ENCODE results near the gene GALNT18. TPM values are rescaled to one million over a fixed set of nuclear protein-coding genes. Genes with fewer than 3 reads are reported as not detected.

Gene GALNT18
- total and polyA plus RNA-seq, 5 donors = 17.5 to 32.2 (median 21.0) TPM

DNA sequence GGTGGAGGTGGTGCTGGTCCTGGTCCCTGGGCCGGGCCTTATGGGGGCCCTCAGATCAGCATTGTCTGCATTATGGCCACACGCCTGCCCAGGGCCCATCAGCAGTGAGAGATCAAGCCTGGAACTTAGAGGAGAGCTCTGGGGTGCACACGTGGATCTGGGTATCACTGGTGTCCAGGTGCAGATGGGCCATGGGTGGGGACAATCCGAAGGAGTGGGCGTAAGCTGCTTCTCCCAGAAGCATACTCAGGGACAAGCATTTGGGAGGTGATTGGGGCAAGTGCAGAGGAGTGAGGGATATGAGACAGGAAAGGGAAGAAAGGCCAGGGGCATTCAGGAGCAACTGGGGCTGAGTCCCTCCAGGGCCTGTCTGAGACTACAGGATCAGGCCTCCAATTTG, 353.1 kb downstream of the GALNT18 start:
- DNase-seq (no peak), ATAC-seq (no peak)
- Histone ChIP-seq H3K9me3 (ENCODE audit: control insufficient read depth, low read length) (no peaks in the 10 kb centered on the region), H3K4me1 (ENCODE audit: control insufficient read depth, insufficient read depth, low read length) (no peaks in the 10 kb centered on the region), H3K4me3 (ENCODE audit: low read length) (no peak overlapping the region), H3K27ac (ENCODE audit: low read length) (no peak overlapping the region), H3K27me3 (ENCODE audit: control insufficient read depth, insufficient read depth) (no peaks in the 10 kb centered on the region)
- intact Hi-C loops (cut with DNase I) = loop anchor here in 3 of 4 donors (5.0 to 10.0 kb wide), 3 partner anchors 231 to 516 kb away; no protein-coding TSS in a partner anchor
- WGBS = 96% methylated on average over 5 of the region's 5 CpGs

- Histone ChIP-seq H3K4me3 (ENCODE audit: low read length) (no peak overlapping the region), H3K27me3 (ENCODE audit: control insufficient read depth, insufficient read depth) (no peaks in the 10 kb centered on the region), H3K4me1 (ENCODE audit: control insufficient read depth, insufficient read depth, low read length) (no peaks in the 10 kb centered on the region), H3K27ac (ENCODE audit: low read length) (no peak overlapping the region), H3K9me3 (ENCODE audit: control insufficient read depth, low read length) (no peaks in the 10 kb centered on the region)
- ATAC-seq = no peak
- WGBS = 82% methylated on average over 1 of the region's 1 CpG
- intact Hi-C loops (cut with DNase I) = loop anchor here in 3 of 4 donors (5.0 to 10.0 kb wide), 3 partner anchors 231 to 517 kb away; no protein-coding TSS in a partner anchor
- no peak for DNase-seq
Observed at GRCh38 chr11:11268119-11268518, 353.7 kb downstream of the GALNT18 start.

- intact Hi-C loops (cut with DNase I) = loop anchor here in 3 of 4 donors (5.0 to 10.0 kb wide), 3 partner anchors 230 to 517 kb away; no protein-coding TSS in a partner anchor
- Histone ChIP-seq H3K4me1 (ENCODE audit: control insufficient read depth, insufficient read depth, low read length) (no peaks in the 10 kb centered on the region), H3K9me3 (ENCODE audit: control insufficient read depth, low read length) (no peaks in the 10 kb centered on the region), H3K4me3 (ENCODE audit: low read length) (no peak overlapping the region), H3K27ac (ENCODE audit: low read length) (no peak overlapping the region), H3K27me3 (ENCODE audit: control insufficient read depth, insufficient read depth) (no peaks in the 10 kb centered on the region)
- ATAC-seq = no peak
- no peak for DNase-seq
Observed at GRCh38 chr11:11267312-11267711, 354.5 kb downstream of the GALNT18 start.

GRCh38 chr11:11265994-11266606, 355.7 kb downstream of the GALNT18 start:
- DNase-seq = peak; percentile 49 to 81 (median 75)
- intact Hi-C loops (cut with DNase I) = loop anchor here in 3 of 4 donors (5.0 to 10.0 kb wide), 3 partner anchors 229 to 519 kb away; no protein-coding TSS in a partner anchor

DNA sequence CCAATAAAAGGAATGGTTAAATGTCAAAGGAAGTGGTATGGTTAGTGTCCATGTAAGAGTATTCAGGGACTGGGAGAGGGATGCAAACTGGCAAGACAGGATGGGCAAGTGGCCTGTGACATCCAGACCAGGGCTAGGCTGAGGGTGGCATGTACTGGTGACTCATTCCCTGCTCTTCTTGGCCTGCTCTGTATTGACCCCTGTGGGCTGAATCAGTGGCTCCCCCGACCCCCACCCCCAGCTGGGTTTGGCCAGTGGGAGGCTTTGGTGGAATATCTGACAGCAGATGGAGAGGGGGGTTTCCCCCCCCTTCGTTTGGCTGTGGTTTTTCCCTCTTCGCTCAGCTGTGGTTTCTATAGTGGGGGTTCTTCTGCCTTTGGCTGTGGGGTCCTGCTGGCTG, 356.5 kb downstream of the GALNT18 start:
- intact Hi-C loops (cut with DNase I) = loop anchor here in 3 of 4 donors (5.0 to 10.0 kb wide), 3 partner anchors 228 to 519 kb away; no protein-coding TSS in a partner anchor

More at GRCh38 chr11:11265994-11266606, 355.7 kb downstream of the GALNT18 start:
- Histone ChIP-seq H3K27me3 (ENCODE audit: control insufficient read depth, insufficient read depth) (no peaks in the 10 kb centered on the region), H3K4me3 (ENCODE audit: low read length) (no peak overlapping the region), H3K9me3 (ENCODE audit: control insufficient read depth, low read length) (no peaks in the 10 kb centered on the region), H3K27ac (ENCODE audit: low read length) (no peak overlapping the region), H3K4me1 (ENCODE audit: control insufficient read depth, insufficient read depth, low read length) (no peaks in the 10 kb centered on the region)
- WGBS = 46% methylated on average over 8 of the region's 8 CpGs
- peak; percentile 32 to 61 for ATAC-seq

DNA sequence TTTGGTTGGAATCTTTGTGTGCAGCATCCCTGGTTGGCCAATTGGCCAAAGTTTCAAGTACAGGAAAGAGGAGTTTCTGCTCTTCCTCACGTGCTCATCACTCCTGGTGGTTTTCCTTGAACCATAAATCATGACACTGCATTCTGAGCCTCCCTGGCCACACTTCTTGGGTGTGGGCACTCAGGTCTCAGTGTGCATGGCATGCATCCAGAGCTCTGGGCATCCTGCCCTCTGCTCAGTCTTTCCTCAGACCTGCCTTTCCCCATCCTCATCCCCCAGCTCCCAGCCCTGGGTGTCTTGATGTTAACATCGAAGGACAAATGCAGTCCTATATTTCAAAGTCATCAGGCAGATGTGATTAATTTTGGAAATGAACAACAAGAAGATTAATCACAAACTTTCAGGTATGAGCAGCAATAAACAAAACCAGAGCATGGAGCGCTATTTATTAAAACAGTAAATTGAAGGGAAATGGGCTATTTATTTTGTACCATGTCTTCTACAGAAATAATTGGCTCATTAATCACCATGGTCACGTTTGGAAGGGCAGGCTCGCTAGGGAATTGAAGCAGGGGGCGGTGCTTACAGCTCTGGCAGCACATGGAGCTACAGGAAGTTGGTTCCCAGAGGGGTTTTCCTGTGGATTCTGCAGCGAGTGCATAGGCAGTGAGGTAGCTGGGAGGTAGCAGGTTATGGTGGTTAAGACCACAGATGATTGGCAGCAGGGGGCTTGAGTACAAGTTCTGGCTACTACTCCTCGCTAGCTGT, 358.4 kb downstream of the GALNT18 start:
- no peak for ATAC-seq
- WGBS = 46% methylated on average over 8 of the region's 8 CpGs

More for the DNA sequence above, 356.5 kb downstream of the GALNT18 start:
- H3K4me1 ChIP-seq (ENCODE audit: control insufficient read depth, insufficient read depth, low read length) = no peaks in the 10 kb centered on the region
- no peak overlapping the region for H3K4me3 ChIP-seq (ENCODE audit: low read length)
- ATAC-seq = no peak
- 75% methylated on average over 3 of the region's 3 CpGs for WGBS
- DNase-seq = no peak
- H3K27ac ChIP-seq (ENCODE audit: low read length) = no peak overlapping the region
- no peaks in the 10 kb centered on the region for H3K9me3 ChIP-seq (ENCODE audit: control insufficient read depth, low read length)
- H3K27me3 ChIP-seq (ENCODE audit: control insufficient read depth, insufficient read depth) = no peaks in the 10 kb centered on the region

DNA sequence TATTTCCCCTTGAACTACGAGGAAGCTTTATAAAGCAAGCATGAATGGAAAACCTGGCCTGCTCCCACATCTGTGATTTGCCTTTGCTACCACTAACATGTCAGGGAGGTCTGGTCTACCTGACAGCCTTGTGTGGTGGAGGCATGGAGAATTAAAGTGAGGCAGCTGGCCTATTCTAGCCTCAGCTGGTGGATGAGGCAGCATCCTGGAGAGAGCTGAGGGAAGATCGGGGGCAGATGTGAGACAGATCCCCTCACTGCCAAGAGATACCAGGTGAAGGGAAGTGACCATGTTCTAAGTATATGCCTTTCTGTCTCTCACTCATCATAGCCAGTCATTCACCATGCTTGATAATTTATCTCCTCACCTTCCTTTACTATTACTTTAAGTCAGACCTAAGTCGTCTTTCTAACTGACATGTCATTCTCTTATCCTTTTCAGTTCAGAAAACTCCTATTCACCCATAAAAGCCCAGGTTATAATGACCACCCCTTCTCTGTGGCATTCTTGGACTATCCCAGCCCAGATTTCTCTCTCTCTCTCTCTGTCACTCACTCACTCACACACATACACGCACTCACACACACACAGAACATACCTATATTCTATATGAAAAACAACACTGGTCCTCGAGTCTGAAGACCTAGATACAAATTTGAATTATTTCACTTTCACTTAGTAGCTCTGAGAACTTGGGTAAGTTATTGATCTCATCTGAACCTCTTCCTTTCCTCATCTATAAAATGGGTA, 359.5 kb downstream of the GALNT18 start:
- Histone ChIP-seq H3K4me1 (ENCODE audit: control insufficient read depth, insufficient read depth, low read length) (no peaks in the 10 kb centered on the region), H3K27me3 (ENCODE audit: control insufficient read depth, insufficient read depth) (no peaks in the 10 kb centered on the region), H3K9me3 (ENCODE audit: control insufficient read depth, low read length) (no peaks in the 10 kb centered on the region), H3K27ac (ENCODE audit: low read length) (no peak overlapping the region), H3K4me3 (ENCODE audit: low read length) (no peak overlapping the region)
- DNase-seq = no peak
- intact Hi-C loops (cut with DNase I) = loop anchor here in 3 of 4 donors (10.0 kb wide), 2 partner anchors 228 to 522 kb away; no protein-coding TSS in a partner anchor
- WGBS = 91% methylated on average over 5 of the region's 5 CpGs
- ATAC-seq = no peak

More for the DNA sequence above, 358.4 kb downstream of the GALNT18 start:
- Histone ChIP-seq H3K9me3 (ENCODE audit: control insufficient read depth, low read length) (no peaks in the 10 kb centered on the region), H3K27ac (ENCODE audit: low read length) (no peak overlapping the region), H3K4me1 (ENCODE audit: control insufficient read depth, insufficient read depth, low read length) (no peaks in the 10 kb centered on the region), H3K27me3 (ENCODE audit: control insufficient read depth, insufficient read depth) (no peaks in the 10 kb centered on the region), H3K4me3 (ENCODE audit: low read length) (no peak overlapping the region)
- no peak for DNase-seq
- intact Hi-C loops (cut with DNase I) = loop anchor here in 3 of 4 donors (10.0 kb wide), 2 partner anchors 229 to 521 kb away; no protein-coding TSS in a partner anchor

GRCh38 chr11:11261629-11262028, 360.2 kb downstream of the GALNT18 start:
- H3K9me3 ChIP-seq (ENCODE audit: control insufficient read depth, low read length) = no peaks in the 10 kb centered on the region
- intact Hi-C loops (cut with DNase I) = loop anchor here in 3 of 4 donors (10.0 kb wide), 2 partner anchors 227 to 523 kb away; no protein-coding TSS in a partner anchor
- 79% methylated on average over 5 of the region's 5 CpGs for WGBS
- no peak overlapping the region for H3K27ac ChIP-seq (ENCODE audit: low read length)
- H3K4me1 ChIP-seq (ENCODE audit: control insufficient read depth, insufficient read depth, low read length) = no peaks in the 10 kb centered on the region
- DNase-seq (no peak), ATAC-seq (no peak)
- H3K27me3 ChIP-seq (ENCODE audit: control insufficient read depth, insufficient read depth) = no peaks in the 10 kb centered on the region
- H3K4me3 ChIP-seq (ENCODE audit: low read length) = no peak overlapping the region

GRCh38 chr11:11260903-11261302, 360.9 kb downstream of the GALNT18 start:
- H3K4me3 ChIP-seq (ENCODE audit: low read length) = no peak overlapping the region
- H3K27me3 ChIP-seq (ENCODE audit: control insufficient read depth, insufficient read depth) = no peaks in the 10 kb centered on the region
- WGBS = 91% methylated on average over 4 of the region's 4 CpGs
- intact Hi-C loops (cut with DNase I) = loop anchor here in 3 of 4 donors (10.0 kb wide), 2 partner anchors 226 to 524 kb away; no protein-coding TSS in a partner anchor
- ATAC-seq (no peak), DNase-seq (no peak)
- no peaks in the 10 kb centered on the region for H3K4me1 ChIP-seq (ENCODE audit: control insufficient read depth, insufficient read depth, low read length)
- H3K27ac ChIP-seq (ENCODE audit: low read length) = no peak overlapping the region
- H3K9me3 ChIP-seq (ENCODE audit: control insufficient read depth, low read length) = no peaks in the 10 kb centered on the region

DNA sequence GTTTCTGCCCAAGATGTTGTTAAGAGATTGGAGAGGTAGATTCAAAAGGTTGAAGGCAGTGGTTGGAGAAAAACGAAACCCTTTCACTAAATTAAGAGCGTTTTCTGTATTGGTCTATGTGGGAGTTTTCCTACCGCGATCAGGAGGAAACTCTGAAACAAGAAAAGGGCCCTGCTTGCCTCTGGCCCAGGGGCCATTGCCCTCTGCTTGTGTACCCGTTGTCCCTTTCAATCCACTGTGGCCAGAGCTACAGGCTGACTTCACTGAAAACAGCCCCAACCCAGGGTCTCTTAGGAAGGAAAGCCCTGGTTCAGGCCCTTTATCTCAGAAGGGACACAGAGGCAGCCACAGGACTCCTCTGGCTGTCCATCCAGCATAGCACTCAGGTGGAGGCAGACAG, 367.8 kb downstream of the GALNT18 start:
- ATAC-seq (no peak), DNase-seq (no peak)
- 71% methylated on average over 5 of the region's 5 CpGs for WGBS
- no peaks in the 10 kb centered on the region for H3K27me3 ChIP-seq (ENCODE audit: control insufficient read depth, insufficient read depth)
- intact Hi-C loops (cut with DNase I) = no loop called here
- no peaks in the 10 kb centered on the region for H3K4me1 ChIP-seq (ENCODE audit: control insufficient read depth, insufficient read depth, low read length)
- H3K4me3 ChIP-seq (ENCODE audit: low read length) = no peak overlapping the region
- H3K9me3 ChIP-seq (ENCODE audit: control insufficient read depth, low read length) = no peaks in the 10 kb centered on the region
- no peak overlapping the region for H3K27ac ChIP-seq (ENCODE audit: low read length)
